GM21825 (cell line): ENCODE data around the gene RMRP.

Source experiments
- ATAC-seq: cut with Tn5 transposase; IDR thresholded peaks from one replicate; pipeline ENCODE4 v1.9.1; 2021; ENCODE audit warnings: mild to moderate bottlenecking, moderate library complexity; ENCODE audit not compliant: unreplicated experiment

RMRP gene

DNA sequence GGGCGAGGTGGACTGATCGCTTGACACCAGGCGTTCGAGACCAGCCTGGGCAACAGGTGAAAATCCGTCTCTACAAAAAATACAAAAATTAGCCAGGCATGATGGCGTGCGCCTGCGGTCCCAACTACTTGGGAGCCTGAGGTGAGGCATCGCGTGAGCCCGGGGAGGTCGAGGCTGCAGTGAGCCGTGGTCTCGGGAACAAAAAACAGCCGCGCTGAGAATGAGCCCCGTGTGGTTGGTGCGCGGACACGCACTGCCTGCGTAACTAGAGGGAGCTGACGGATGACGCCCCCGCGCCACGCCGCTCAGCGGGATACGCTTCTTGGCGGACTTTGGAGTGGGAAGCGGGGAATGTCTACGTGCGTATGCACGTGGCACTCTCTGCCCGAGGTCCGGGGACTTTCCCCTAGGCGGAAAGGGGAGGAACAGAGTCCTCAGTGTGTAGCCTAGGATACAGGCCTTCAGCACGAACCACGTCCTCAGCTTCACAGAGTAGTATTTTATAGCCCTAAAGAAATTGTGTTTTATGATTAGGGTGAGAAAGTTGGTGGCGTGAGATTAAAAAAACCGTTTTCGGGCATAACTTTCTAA, at the start of gene RMRP:
Gene RMRP, minus strand, starts transcription at position 474 of the 591 bp plus-strand sequence.
- ATAC-seq, result peak; percentile 86

DNA sequence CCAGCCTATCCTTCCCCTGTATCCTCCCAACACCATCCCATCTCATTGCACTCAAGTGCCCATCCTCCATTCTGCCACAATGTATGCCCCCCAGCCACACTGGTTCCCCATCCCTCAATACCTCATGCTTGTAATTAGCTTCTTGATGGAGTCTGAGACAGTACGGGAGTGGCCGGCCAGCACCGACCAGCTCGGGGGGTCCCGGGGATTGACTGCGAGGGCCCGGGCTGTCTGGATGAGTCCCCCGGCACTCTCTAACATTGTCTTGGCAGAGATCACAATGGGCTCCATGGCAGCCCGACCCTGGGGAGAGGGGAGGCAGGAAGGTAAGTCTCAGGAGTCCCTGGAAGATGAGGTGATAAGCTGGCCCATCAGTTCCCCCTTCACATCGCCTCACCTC, 49.1 kb upstream of the RMRP start:
- no peak for ATAC-seq

- ATAC-seq, result no peak
Measured at GRCh38 chr9:35705836-35706430, 48.1 kb upstream of the RMRP start.

DNA sequence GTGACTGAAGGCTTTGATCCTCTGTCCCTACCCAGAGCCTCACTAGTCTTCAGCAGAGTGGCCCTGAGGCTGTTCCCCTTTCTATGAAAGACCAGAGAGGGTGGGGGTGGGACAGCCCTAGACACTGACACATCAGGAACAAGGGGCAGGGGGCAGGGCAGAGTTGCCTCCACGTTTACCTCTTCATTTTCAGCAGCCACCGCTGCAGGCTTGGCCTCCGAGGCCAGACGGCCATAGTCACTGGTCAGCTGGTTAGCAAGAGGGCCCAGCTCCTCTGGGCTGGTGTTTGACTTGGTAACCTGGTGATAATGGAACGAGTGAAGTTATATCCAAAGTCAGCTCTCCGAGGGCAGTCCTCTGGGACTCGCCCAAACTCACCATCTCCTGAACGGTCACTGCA, 47.6 kb upstream of the RMRP start:
- ATAC-seq, result no peak

- no peak for ATAC-seq
Measured at GRCh38 chr9:35703906-35704672, 46.3 kb upstream of the RMRP start.

- ATAC-seq, result no peak
Measured at GRCh38 chr9:35702696-35703095, 44.9 kb upstream of the RMRP start.

- ATAC-seq, result no peak
Measured at GRCh38 chr9:35700942-35701341, 43.1 kb upstream of the RMRP start.

DNA sequence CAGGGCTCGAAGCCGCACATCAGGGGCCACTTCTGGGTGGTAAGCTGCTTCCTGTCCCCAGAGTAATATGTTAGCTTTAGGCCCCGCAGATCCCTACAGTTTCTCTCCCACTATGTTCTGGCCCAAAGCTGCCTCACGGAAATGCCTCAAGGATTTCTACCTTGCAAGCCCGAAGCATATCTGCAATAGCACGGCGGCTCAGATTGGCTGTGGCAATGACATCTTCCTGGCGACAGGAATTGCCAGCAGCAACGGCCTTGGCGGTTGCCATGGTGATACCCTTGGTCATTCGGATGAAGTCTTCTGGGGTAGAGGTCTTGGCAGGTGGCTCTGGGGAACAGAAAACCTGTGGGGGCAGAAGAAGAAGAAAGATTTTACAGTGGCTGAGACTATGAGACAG, 42.2 kb upstream of the RMRP start:
- ATAC-seq, result no peak

- ATAC-seq, result no peak
Measured at GRCh38 chr9:35698231-35698630, 40.4 kb upstream of the RMRP start.

- ATAC-seq, result no peak
Measured at GRCh38 chr9:35697486-35697885, 39.7 kb upstream of the RMRP start.

GRCh38 chr9:35696520-35697215, 38.8 kb upstream of the RMRP start:
- peak; percentile 82 for ATAC-seq

GRCh38 chr9:35695943-35696401, 38.2 kb upstream of the RMRP start:
- ATAC-seq, result no peak

GRCh38 chr9:35691757-35692301, 34.0 kb upstream of the RMRP start:
- ATAC-seq, result no peak

GRCh38 chr9:35691334-35691650, 33.5 kb upstream of the RMRP start:
- ATAC-seq, result no peak

DNA sequence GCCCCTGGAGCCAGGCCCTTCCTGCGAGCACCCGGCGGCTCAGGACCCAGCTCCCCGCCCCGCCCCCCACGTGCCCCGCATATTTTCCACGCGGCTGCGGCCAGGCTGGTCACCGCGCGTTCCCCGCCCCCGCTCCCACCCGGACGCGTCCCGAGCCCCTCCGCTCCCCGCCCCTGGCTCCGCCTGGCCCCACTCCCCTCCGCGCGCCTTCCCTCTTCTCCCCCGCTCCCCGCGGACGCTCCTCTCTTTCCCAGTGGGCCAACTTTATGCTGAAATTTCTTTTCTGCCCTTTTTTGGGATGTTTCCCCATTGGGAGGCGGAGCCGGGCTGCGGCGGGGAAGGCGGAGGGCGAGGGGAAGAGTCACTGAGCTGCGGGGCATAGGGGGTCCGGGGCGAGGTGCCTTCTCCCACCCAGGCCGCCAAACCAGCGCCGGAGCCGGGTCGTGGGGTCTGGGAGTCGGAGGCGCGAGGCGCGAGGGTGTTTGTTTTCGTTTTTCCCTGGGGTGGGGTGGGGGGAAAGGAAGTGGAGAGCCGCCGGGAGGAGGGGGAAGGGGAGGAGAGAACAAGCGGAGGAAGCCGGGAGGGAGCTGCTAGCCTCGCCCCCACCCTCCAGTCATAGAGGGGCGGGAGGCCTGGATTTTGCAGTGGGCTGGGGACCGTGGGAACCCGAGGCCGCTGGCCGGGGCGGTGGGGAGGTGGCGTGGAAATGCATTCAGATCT, 33.0 kb upstream of the RMRP start:
- ATAC-seq, result no peak

DNA sequence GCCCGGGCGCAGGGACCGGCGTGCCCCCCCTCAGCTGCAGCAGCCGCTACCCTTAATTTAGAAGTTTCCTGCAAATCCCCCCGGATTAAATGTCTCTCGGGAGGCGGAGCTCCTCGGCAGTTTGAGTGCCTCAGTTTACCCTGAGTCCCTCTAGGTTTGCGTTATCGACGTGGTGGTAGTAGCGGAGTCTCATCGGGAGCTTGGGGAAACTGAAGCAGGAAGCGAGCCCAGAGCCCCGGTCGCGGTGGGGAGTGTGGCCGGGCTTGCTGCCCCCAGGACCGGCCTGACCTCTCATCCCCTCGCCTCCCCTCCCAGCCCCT, 32.4 kb upstream of the RMRP start:
- no peak for ATAC-seq

- no peak for ATAC-seq
Measured at GRCh38 chr9:35689542-35690293, 31.9 kb upstream of the RMRP start, which contains the start of gene TPM2. Gene TPM2, minus strand, starts transcription at chr9:35689925. Its CDS starts 108 bp downstream, at chr9:35689817.

GRCh38 chr9:35688558-35689541, 31.0 kb upstream of the RMRP start:
- ATAC-seq, result no peak

GRCh38 chr9:35687972-35688557, 30.2 kb upstream of the RMRP start:
- ATAC-seq, result no peak
